Measurements from ENCODE around the gene FOXP3. TPM values are rescaled to one million over a fixed set of nuclear protein-coding genes. Genes with fewer than 3 reads are reported as not detected.
A peak's percentile ranks its signal among the peaks of the same experiment; 100 is the strongest.

Gene FOXP3
- total and polyA plus RNA-seq, 2 experiments from 2014 or later, result 0.03 TPM; not detected in 1

GRCh38 chrX:49284212-49284611, 19.7 kb upstream of the FOXP3 start:
- Histone ChIP-seq H3K27ac (no peak overlapping the region), H3K9me3 (ENCODE audit: low read depth) (no peaks in the 10 kb centered on the region), H3K4me1 (ENCODE audit: insufficient read depth) (no peaks in the 10 kb centered on the region), H3K4me3 (no peak overlapping the region), H2AFZ (no peak overlapping the region), H3K79me2 (no peaks in the 10 kb centered on the region), H3K9me2 (replicated peaks; ENCODE audit: insufficient read depth) (no peaks in the 10 kb centered on the region), H3K27me3 (no peaks in the 10 kb centered on the region), H4K20me1 (ENCODE audit: insufficient read depth, poor library complexity, severe bottlenecking) (no peaks in the 10 kb centered on the region), H3K36me3 (replicated peaks; ENCODE audit: insufficient read depth, low read depth) (no peaks in the 10 kb centered on the region), H3K4me2 (no peak overlapping the region)
- WGBS (ENCODE audit: low lambda C conversion rate, missing lambda C conversion rate), result 74% methylated on average over 3 of the region's 3 CpGs
- no peak for DNase-seq (ENCODE audit: low spot score)
- TF ChIP-seq EZH2phosphoT487 (IDR thresholded peaks at IDR 0.05; ENCODE audit: low read depth, severe bottlenecking, unreplicated experiment) (no peak), CTCF (IDR thresholded peaks at IDR 0.05; ENCODE audit: poor library complexity) (no peak), EZH2 (IDR thresholded peaks at IDR 0.05; ENCODE audit: borderline replicate concordance) (no peak)

GRCh38 chrX:49282647-49283011, 18.1 kb upstream of the FOXP3 start:
- no peaks in the 10 kb centered on the region for H3K79me2 ChIP-seq
- WGBS (ENCODE audit: low lambda C conversion rate, missing lambda C conversion rate), result 56% methylated on average over 11 of the region's 11 CpGs
- peak; percentile 28 for DNase-seq (ENCODE audit: low spot score)
- H3K36me3 ChIP-seq (replicated peaks; ENCODE audit: insufficient read depth, low read depth), result no peaks in the 10 kb centered on the region
- no peaks in the 10 kb centered on the region for H3K9me3 ChIP-seq (ENCODE audit: low read depth)
- H3K27me3 ChIP-seq, result no peaks in the 10 kb centered on the region
- H2AFZ ChIP-seq, result no peak overlapping the region
- no peaks in the 10 kb centered on the region for H4K20me1 ChIP-seq (ENCODE audit: insufficient read depth, poor library complexity, severe bottlenecking)
- no peak overlapping the region for H3K4me2 ChIP-seq
- no peak overlapping the region for H3K4me3 ChIP-seq
- H3K4me1 ChIP-seq (ENCODE audit: insufficient read depth), result no peaks in the 10 kb centered on the region
- peak; percentile 32 for TF ChIP-seq CTCF (IDR thresholded peaks at IDR 0.05; ENCODE audit: poor library complexity)
- no peak for TF ChIP-seq EZH2phosphoT487 (IDR thresholded peaks at IDR 0.05; ENCODE audit: low read depth, severe bottlenecking, unreplicated experiment)
- TF ChIP-seq EZH2 (IDR thresholded peaks at IDR 0.05; ENCODE audit: borderline replicate concordance), result no peak
- H3K9me2 ChIP-seq (replicated peaks; ENCODE audit: insufficient read depth), result no peaks in the 10 kb centered on the region
- no peak overlapping the region for H3K27ac ChIP-seq

- DNase-seq (ENCODE audit: low spot score), result no peak
- H3K9me2 ChIP-seq (replicated peaks; ENCODE audit: insufficient read depth), result no peaks in the 10 kb centered on the region
- no peak overlapping the region for H3K4me2 ChIP-seq
- H2AFZ ChIP-seq, result no peak overlapping the region
- 87% methylated on average over 3 of the region's 3 CpGs for WGBS (ENCODE audit: low lambda C conversion rate, missing lambda C conversion rate)
- TF ChIP-seq EZH2 (IDR thresholded peaks at IDR 0.05; ENCODE audit: borderline replicate concordance) (no peak), EZH2phosphoT487 (IDR thresholded peaks at IDR 0.05; ENCODE audit: low read depth, severe bottlenecking, unreplicated experiment) (no peak), CTCF (IDR thresholded peaks at IDR 0.05; ENCODE audit: poor library complexity) (no peak)
- peaks cover 3% of the 10 kb centered on the region for H3K79me2 ChIP-seq
- no peaks in the 10 kb centered on the region for H4K20me1 ChIP-seq (ENCODE audit: insufficient read depth, poor library complexity, severe bottlenecking)
- no peaks in the 10 kb centered on the region for H3K9me3 ChIP-seq (ENCODE audit: low read depth)
- H3K4me1 ChIP-seq (ENCODE audit: insufficient read depth), result no peaks in the 10 kb centered on the region
- H3K27ac ChIP-seq, result no peak overlapping the region
- no peaks in the 10 kb centered on the region for H3K36me3 ChIP-seq (replicated peaks; ENCODE audit: insufficient read depth, low read depth)
- H3K27me3 ChIP-seq, result no peaks in the 10 kb centered on the region
- no peak overlapping the region for H3K4me3 ChIP-seq
These were observed 13.6 kb upstream of the FOXP3 start for GRCh38 chrX:49278081-49278480.

GRCh38 chrX:49277535-49277830, 13.0 kb upstream of the FOXP3 start:
- Histone ChIP-seq H3K9me2 (replicated peaks; ENCODE audit: insufficient read depth) (no peaks in the 10 kb centered on the region), H3K4me1 (ENCODE audit: insufficient read depth) (no peaks in the 10 kb centered on the region), H3K36me3 (replicated peaks; ENCODE audit: insufficient read depth, low read depth) (no peaks in the 10 kb centered on the region), H4K20me1 (ENCODE audit: insufficient read depth, poor library complexity, severe bottlenecking) (no peaks in the 10 kb centered on the region), H3K4me2 (no peak overlapping the region), H3K27ac (no peak overlapping the region), H3K4me3 (no peak overlapping the region), H3K27me3 (no peaks in the 10 kb centered on the region), H3K79me2 (peaks cover 9% of the 10 kb centered on the region), H3K9me3 (ENCODE audit: low read depth) (no peaks in the 10 kb centered on the region), H2AFZ (no peak overlapping the region)
- TF ChIP-seq CTCF (IDR thresholded peaks at IDR 0.05; ENCODE audit: poor library complexity), result no peak
- TF ChIP-seq EZH2phosphoT487 (IDR thresholded peaks at IDR 0.05; ENCODE audit: low read depth, severe bottlenecking, unreplicated experiment), result no peak
- DNase-seq (ENCODE audit: low spot score), result no peak
- 76% methylated on average over 3 of the region's 3 CpGs for WGBS (ENCODE audit: low lambda C conversion rate, missing lambda C conversion rate)

Measured in hepatocyte (in vitro differentiated cells).